ENCODE data around the gene HCFC1R1. TPM values are rescaled to one million over a fixed set of nuclear protein-coding genes. Genes with fewer than 3 reads are reported as not detected.

Gene HCFC1R1
- polyA plus RNA-seq, 1 of the 3 experiments (the other 2 are of a cell fraction) = 54.9 TPM

DNA sequence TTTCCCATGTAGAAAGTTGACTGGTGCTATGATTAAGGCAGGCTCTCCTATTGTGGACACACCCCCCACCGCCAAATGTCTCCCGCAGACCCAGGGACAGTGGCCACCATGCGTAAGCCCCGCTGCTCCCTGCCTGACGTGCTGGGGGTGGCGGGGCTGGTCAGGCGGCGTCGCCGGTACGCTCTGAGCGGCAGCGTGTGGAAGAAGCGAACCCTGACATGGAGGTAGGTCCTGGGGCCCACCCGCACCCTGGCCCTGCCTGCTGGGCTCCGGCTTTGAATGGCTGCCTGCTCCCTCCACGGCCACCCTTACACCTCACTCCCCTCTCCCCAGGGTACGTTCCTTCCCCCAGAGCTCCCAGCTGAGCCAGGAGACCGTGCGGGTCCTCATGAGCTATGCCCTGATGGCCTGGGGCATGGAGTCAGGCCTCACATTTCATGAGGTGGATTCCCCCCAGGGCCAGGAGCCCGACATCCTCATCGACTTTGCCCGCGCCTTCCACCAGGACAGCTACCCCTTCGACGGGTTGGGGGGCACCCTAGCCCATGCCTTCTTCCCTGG is 26.3 kb upstream of the HCFC1R1 start (continued):
- TF ChIP-seq, protein P1, sequence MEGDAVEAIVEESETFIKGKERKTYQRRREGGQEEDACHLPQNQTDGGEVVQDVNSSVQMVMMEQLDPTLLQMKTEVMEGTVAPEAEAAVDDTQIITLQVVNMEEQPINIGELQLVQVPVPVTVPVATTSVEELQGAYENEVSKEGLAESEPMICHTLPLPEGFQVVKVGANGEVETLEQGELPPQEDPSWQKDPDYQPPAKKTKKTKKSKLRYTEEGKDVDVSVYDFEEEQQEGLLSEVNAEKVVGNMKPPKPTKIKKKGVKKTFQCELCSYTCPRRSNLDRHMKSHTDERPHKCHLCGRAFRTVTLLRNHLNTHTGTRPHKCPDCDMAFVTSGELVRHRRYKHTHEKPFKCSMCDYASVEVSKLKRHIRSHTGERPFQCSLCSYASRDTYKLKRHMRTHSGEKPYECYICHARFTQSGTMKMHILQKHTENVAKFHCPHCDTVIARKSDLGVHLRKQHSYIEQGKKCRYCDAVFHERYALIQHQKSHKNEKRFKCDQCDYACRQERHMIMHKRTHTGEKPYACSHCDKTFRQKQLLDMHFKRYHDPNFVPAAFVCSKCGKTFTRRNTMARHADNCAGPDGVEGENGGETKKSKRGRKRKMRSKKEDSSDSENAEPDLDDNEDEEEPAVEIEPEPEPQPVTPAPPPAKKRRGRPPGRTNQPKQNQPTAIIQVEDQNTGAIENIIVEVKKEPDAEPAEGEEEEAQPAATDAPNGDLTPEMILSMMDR (IDR thresholded peaks at IDR 0.05) = no peak
- TF ChIP-seq, protein P2, sequence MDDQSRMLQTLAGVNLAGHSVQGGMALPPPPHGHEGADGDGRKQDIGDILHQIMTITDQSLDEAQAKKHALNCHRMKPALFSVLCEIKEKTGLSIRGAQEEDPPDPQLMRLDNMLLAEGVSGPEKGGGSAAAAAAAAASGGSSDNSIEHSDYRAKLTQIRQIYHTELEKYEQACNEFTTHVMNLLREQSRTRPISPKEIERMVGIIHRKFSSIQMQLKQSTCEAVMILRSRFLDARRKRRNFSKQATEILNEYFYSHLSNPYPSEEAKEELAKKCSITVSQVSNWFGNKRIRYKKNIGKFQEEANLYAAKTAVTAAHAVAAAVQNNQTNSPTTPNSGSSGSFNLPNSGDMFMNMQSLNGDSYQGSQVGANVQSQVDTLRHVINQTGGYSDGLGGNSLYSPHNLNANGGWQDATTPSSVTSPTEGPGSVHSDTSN (IDR thresholded peaks at IDR 0.05) = no peak

DNA sequence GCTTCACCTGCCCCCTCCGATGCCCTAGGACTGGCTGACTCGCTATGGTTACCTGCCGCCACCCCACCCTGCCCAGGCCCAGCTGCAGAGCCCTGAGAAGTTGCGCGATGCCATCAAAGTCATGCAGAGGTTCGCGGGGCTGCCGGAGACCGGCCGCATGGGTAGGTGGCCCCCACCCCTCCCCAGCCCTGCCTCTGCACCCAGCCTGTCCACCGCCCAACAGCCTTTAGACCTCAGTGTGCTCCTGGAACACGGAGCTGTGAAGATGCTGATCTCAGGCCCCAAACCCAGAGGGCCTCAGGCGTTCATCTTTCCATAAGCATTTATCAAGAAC is 23.6 kb upstream of the HCFC1R1 start:
- Histone ChIP-seq H3K36me3 (replicated peaks in 1 of 2; ENCODE audit: control insufficient read depth in 1 of 2, insufficient read depth in 2 of 2, low read length in 1 of 2) (no peaks in the 10 kb centered on the region), H3K79me2 (ENCODE audit: insufficient read depth) (no peaks in the 10 kb centered on the region), H3K27ac (ENCODE audit: low read depth in 2 of 2, low read length in 1 of 2) (no peak overlapping the region), H3K4me1 (ENCODE audit: control insufficient read depth in 1 of 2, insufficient read depth in 2 of 2, low read depth in 1 of 2, low read length in 1 of 2) (no peaks in the 10 kb centered on the region; a peak in 1 of 4 replicates), H3K9me3 (no peaks in the 10 kb centered on the region), H3K4me3 (ENCODE audit: low read depth in 2 of 2, low read length in 1 of 2) (no peak overlapping the region), H3K27me3 (ENCODE audit: insufficient read depth) (peaks cover 68% of the 10 kb centered on the region), H4K20me1 (ENCODE audit: insufficient read depth) (no peaks in the 10 kb centered on the region), H3K9me2 (no peaks in the 10 kb centered on the region), H2AFZ (ENCODE audit: low read depth) (no peak overlapping the region), H3K9ac (no peak overlapping the region), H3K4me2 (no peak overlapping the region), H3F3A (replicated peaks; ENCODE audit: insufficient read depth) (peaks cover 8% of the 10 kb centered on the region)
- no peak for DNase-seq
- 13% methylated on average over 3 of the region's 13 CpGs for WGBS (ENCODE audit: low lambda C conversion rate)
- ChIA-PET CTCF (interaction anchor here (0.7 to 5.8 kb wide), 7 partner anchors 12 to 459 kb away, joined by 3 to 57 read pairs (median 16); no protein-coding TSS in a partner anchor), POLR2A (no interaction called here)
- TF ChIP-seq TCF12 (IDR thresholded peaks at IDR 0.05) (no peak), EZH2phosphoT487 (IDR thresholded peaks at IDR 0.05; ENCODE audit: borderline replicate concordance, low read depth) (no peak), RAD21 (IDR thresholded peaks at IDR 0.05; ENCODE audit: low read length) (no peak), JUND (IDR thresholded peaks at IDR 0.05) (no peak), SMC3 (IDR thresholded peaks at IDR 0.05; ENCODE audit: low read depth, low read length) (no peak), GABPA (IDR thresholded peaks at IDR 0.05; ENCODE audit: low read depth) (no peak), YY1 (IDR thresholded peaks at IDR 0.05; ENCODE audit: low read depth) (no peak), FOSL2 (IDR thresholded peaks at IDR 0.05; ENCODE audit: borderline replicate concordance, low read depth) (no peak), RXRA (IDR thresholded peaks at IDR 0.05; ENCODE audit: borderline replicate concordance, low read depth) (no peak), RFX5 (IDR thresholded peaks at IDR 0.05; ENCODE audit: low read length) (no peak), GATA2 (CRISPR knock-in tag; IDR thresholded peaks at IDR 0.05) (no peak), TEAD4 (IDR thresholded peaks at IDR 0.05; ENCODE audit: borderline replicate concordance, insufficient read depth) (no peak)
- TF ChIP-seq, protein P3, sequence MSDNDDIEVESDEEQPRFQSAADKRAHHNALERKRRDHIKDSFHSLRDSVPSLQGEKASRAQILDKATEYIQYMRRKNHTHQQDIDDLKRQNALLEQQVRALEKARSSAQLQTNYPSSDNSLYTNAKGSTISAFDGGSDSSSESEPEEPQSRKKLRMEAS (IDR thresholded peaks at IDR 0.05; ENCODE audit: low read depth) = no peak
- TF ChIP-seq, protein P1 (IDR thresholded peaks at IDR 0.05) = no peak
